C4-2B (cell line): ENCODE results near the gene KDM1A.

ENCODE experiments used
- CTCF ChIP-seq: fragments of 450-650 bp; conservative IDR thresholded peaks from 2 replicates; pipeline ENCODE4 v1.5.1; 2017; ENCODE audit warnings: mild to moderate bottlenecking
- ZFX ChIP-seq: fragments of 450-650 bp; IDR thresholded peaks from 2 replicates; pipeline ENCODE4 v1.6.1; 2017

DNA sequence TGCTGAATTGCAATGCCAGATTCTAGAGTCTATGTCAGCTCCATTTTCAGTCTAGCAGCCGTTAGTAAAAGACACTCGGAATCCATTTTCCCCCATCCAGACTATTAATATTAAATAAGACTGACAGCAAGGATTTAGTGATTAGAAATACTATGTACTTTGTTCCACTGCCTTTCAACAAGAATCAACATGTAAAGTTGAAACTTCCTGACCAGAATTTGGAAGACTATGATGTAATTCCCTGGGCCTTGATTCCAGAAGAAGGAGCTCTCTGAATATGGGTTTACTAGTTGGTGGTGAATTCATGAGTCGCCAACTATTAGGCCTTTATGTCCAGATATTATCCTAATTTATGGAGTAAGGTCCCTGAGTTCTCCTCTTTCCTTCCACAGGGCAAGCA lies 24.8 kb downstream of the KDM1A start:
- TF ChIP-seq CTCF (no peak), ZFX (no peak)
